Large intestine (tissue), 3 donors: ENCODE results near the gene TUBGCP3. TPM values are rescaled to one million over a fixed set of nuclear protein-coding genes. Genes with fewer than 3 reads are reported as not detected.
A peak's percentile ranks its signal among the peaks of the same experiment; 100 is the strongest.

Experiments
- DNase-seq, 2 donors: peaks; one replicate each; pipeline versions ENCODE4 v3.0.0 to v3.0.0-alpha.2; 2013
- H3K27ac ChIP-seq: one replicate; pipeline ENCODE4 v1.5.1; 2013; ENCODE audit warnings: low read length
- H3K27me3 ChIP-seq: 2 replicates; pipeline ENCODE4 v1.6.1; 2013; ENCODE audit warnings: low read length; ENCODE audit not compliant: control insufficient read depth, insufficient read depth
- H3K36me3 ChIP-seq: 2 replicates; pipeline ENCODE4 v1.6.1; 2013; ENCODE audit warnings: low read length; ENCODE audit not compliant: control insufficient read depth, insufficient read depth
- H3K4me1 ChIP-seq: one replicate; pipeline ENCODE4 v1.6.1; 2013; ENCODE audit warnings: low read length; ENCODE audit not compliant: control insufficient read depth, insufficient read depth
- H3K4me3 ChIP-seq: one replicate; pipeline ENCODE4 v1.5.1; 2013; ENCODE audit warnings: low read length
- H3K9me3 ChIP-seq: one replicate; pipeline ENCODE4 v1.6.1; 2013; ENCODE audit warnings: mild to moderate bottlenecking, low read depth, low read length, moderate library complexity; ENCODE audit not compliant: control insufficient read depth
- WGBS: methylation state at CpG from one replicate; pipeline ENCODE4 v1.1.5; 2013; ENCODE audit warnings: low lambda C conversion rate; ENCODE audit not compliant: insufficient coverage; 5-methylcytosine and 5-hydroxymethylcytosine counted together
- polyA plus RNA-seq: library from polyadenylated mRNA; unstranded; fragments of 120-200 nt; gene quantifications from one replicate; pipeline ENCODE4 v1.2.1, GENCODE V29; 2013

The TUBGCP3 gene
- polyA plus RNA-seq, 1 donor = 23.5 TPM

DNA sequence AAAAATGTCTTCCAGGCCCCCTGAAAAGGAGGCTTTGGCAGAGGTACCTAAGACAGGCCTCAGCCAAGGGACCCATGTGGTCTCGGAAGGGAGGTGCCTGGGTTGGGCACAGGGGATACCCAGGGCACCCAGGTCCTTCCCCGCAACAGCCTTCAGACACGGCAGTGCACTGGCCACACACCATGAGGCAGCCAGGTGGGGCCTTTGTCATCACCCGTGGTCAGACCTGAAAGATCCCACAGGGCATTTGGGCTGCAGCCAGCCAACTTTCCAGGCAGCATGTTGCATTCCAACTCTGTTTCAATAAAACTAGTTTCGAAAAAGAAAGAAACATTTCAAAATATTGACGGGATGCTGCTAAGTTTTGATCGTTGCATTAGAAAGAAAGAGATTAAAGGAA is 4.7 kb upstream of the TUBGCP3 start:
- DNase-seq = no peak
- no peaks in the 10 kb centered on the region for H3K9me3 ChIP-seq
- 100% methylated on average over 3 of the region's 7 CpGs for WGBS
- no peak overlapping the region for H3K4me3 ChIP-seq
- H3K27ac ChIP-seq = no peak overlapping the region
- no peaks in the 10 kb centered on the region for H3K36me3 ChIP-seq
- H3K27me3 ChIP-seq = no peaks in the 10 kb centered on the region
- no peaks in the 10 kb centered on the region for H3K4me1 ChIP-seq

DNA sequence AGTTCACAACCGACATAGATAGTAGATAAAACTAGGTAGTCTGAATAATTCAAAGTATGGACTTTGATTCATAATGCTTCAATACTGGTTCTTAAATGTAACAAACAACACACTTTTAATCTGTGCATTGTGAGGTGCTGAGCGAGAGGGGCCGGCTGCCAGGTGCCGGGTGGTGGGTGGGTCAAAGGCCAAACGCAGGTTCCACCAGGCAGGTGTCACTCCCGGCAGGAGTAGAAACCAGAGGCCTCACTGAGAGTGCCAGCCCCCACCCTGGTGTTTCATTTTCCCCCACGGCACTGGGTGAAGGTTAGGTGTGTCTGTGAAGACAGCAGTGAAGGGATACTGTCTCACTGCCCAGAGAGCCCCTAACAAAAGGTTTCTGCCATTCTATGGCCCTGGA is 4.2 kb upstream of the TUBGCP3 start:
- H3K27ac ChIP-seq = no peak overlapping the region
- H3K27me3 ChIP-seq = no peaks in the 10 kb centered on the region
- 71% methylated on average over 1 of the region's 7 CpGs for WGBS
- no peaks in the 10 kb centered on the region for H3K4me1 ChIP-seq
- H3K9me3 ChIP-seq = no peaks in the 10 kb centered on the region
- no peak for DNase-seq
- no peaks in the 10 kb centered on the region for H3K36me3 ChIP-seq
- H3K4me3 ChIP-seq = no peak overlapping the region

DNA sequence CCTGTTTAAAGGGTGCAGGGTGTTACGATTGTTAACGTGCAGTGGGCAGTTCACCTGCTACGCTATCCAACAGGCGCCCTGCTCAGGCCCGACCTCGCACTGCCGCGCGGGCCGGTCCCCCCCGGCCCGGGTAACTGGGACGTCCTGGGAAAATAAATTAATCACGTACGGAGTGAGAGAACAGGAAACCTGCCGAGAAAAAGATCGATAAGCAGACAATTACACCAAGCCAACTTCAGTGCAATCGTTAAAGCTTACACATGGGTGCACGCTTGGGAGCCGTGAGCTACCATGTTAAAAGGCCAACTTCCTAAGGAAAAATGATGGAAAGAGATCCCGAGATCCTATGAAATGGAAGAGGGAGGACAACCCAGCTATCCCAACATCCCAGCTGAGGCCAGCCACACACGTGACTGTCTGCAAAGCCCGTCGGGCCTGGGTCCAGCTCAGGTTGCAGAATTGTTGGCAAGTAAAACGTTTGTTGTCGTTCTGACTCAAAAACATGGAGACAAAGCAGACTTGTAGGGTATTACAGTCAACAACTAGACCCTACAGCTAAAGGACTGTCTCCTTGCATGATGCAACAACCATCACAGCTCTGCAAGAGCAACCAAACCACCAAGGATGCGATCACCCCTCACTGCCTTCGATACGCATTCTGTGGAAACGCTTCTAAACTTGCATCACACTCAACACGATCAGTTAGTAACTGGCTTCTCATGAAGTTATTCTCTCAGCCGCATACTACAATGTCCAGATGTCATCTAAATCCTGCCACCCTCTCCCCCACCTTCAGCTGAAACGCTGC is 741 bp upstream of the TUBGCP3 start:
- 100% methylated on average over 3 of the region's 33 CpGs for WGBS
- H3K9me3 ChIP-seq = no peaks in the 10 kb centered on the region
- H3K4me3 ChIP-seq = peak overlapping the region; percentile 85
- H3K27ac ChIP-seq = peak overlapping the region; percentile 84
- no peaks in the 10 kb centered on the region for H3K27me3 ChIP-seq
- H3K4me1 ChIP-seq = no peaks in the 10 kb centered on the region
- no peak for DNase-seq
- H3K36me3 ChIP-seq = no peaks in the 10 kb centered on the region

- WGBS = 0% methylated on average over 1 of the region's 42 CpGs
- H3K27me3 ChIP-seq = no peaks in the 10 kb centered on the region
- H3K4me1 ChIP-seq = no peaks in the 10 kb centered on the region
Observed at GRCh38 chr13:112587212-112587763, 665 bp downstream of the TUBGCP3 start.

GRCh38 chr13:112586334-112586960 is 1.5 kb downstream of the TUBGCP3 start:
- Histone ChIP-seq H3K36me3 (peaks cover 5% of the 10 kb centered on the region), H3K9me3 (no peaks in the 10 kb centered on the region), H3K27me3 (no peaks in the 10 kb centered on the region), H3K4me1 (no peaks in the 10 kb centered on the region), H3K4me3 (no peak overlapping the region), H3K27ac (no peak overlapping the region)
- DNase-seq = no peak
- 80% methylated on average over 1 of the region's 6 CpGs for WGBS

More at GRCh38 chr13:112587212-112587763, 665 bp downstream of the TUBGCP3 start:
- DNase-seq = peak; percentile 79 to 88
- H3K9me3 ChIP-seq = no peaks in the 10 kb centered on the region
- peak overlapping the region; percentile 85 for H3K4me3 ChIP-seq
- peaks cover 3% of the 10 kb centered on the region for H3K36me3 ChIP-seq
- H3K27ac ChIP-seq = peak overlapping the region; percentile 95

- 92% methylated on average over 5 of the region's 11 CpGs for WGBS
- peaks cover 4% of the 10 kb centered on the region for H3K4me1 ChIP-seq
Observed at GRCh38 chr13:112583592-112584277, 4.2 kb downstream of the TUBGCP3 start.

DNA sequence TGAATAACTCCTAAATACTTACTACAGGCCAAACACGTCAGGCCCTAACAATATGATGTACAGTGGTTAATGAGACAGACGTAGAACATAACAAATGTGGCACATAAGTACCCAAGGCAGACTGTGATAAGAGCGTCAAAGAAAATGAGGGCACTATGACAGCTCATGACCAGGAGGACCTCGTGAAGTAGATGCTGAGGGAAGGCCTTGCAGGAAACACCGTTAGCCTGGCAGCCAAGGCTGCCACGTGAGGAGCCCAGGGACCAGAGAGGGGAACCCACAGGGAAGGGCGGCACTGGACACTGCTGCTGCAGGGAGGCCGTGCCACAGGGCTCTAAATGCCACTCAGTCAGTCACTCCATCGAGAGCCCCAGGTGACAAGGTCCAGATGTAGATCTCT is 5.7 kb downstream of the TUBGCP3 start:
- peaks cover 4% of the 10 kb centered on the region for H3K4me1 ChIP-seq
- no peak overlapping the region for H3K4me3 ChIP-seq
- WGBS = 100% methylated on average over 1 of the region's 9 CpGs
- peaks cover 3% of the 10 kb centered on the region for H3K9me3 ChIP-seq
- no peak overlapping the region for H3K27ac ChIP-seq
- no peak for DNase-seq
- no peaks in the 10 kb centered on the region for H3K27me3 ChIP-seq
- H3K36me3 ChIP-seq = peaks cover 5% of the 10 kb centered on the region

More at GRCh38 chr13:112583592-112584277, 4.2 kb downstream of the TUBGCP3 start:
- peaks cover 5% of the 10 kb centered on the region for H3K36me3 ChIP-seq
- no peak for DNase-seq
- H3K9me3 ChIP-seq = peaks cover 3% of the 10 kb centered on the region
- H3K4me3 ChIP-seq = no peak overlapping the region
- no peaks in the 10 kb centered on the region for H3K27me3 ChIP-seq
- no peak overlapping the region for H3K27ac ChIP-seq

DNA sequence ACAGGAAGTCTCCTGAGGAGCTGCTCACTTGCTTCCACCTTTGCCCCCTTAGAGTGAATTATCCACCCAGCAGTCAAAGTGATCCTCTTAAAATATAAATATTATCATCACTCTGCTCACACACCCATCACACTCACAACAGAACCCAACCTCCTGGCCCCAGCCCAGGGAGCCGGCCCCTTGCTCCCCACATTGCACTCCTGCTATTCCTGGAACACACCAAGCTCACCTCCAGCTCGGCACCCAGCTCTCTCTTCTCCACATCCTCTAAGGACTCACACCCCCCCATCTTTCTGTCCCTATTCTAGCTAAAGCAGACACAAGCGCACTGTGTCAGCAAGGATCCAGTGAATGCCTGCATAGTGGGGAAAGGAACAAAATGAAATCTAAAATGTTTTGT is 7.0 kb downstream of the TUBGCP3 start:
- no CpG with 5 or more reads among the region's 3 CpGs for WGBS
- H3K27me3 ChIP-seq = no peaks in the 10 kb centered on the region
- peaks cover 4% of the 10 kb centered on the region for H3K4me1 ChIP-seq
- peaks cover 3% of the 10 kb centered on the region for H3K9me3 ChIP-seq
- no peak overlapping the region for H3K27ac ChIP-seq
- no peak overlapping the region for H3K4me3 ChIP-seq
- DNase-seq = no peak
- peaks cover 5% of the 10 kb centered on the region for H3K36me3 ChIP-seq

GRCh38 chr13:112580211-112580610 is 7.7 kb downstream of the TUBGCP3 start:
- Histone ChIP-seq H3K27ac (no peak overlapping the region), H3K27me3 (no peaks in the 10 kb centered on the region), H3K4me3 (no peak overlapping the region), H3K9me3 (peaks cover 3% of the 10 kb centered on the region), H3K36me3 (peaks cover 5% of the 10 kb centered on the region), H3K4me1 (peaks cover 4% of the 10 kb centered on the region)
- DNase-seq = no peak
- no CpG with 5 or more reads among the region's 2 CpGs for WGBS

DNA sequence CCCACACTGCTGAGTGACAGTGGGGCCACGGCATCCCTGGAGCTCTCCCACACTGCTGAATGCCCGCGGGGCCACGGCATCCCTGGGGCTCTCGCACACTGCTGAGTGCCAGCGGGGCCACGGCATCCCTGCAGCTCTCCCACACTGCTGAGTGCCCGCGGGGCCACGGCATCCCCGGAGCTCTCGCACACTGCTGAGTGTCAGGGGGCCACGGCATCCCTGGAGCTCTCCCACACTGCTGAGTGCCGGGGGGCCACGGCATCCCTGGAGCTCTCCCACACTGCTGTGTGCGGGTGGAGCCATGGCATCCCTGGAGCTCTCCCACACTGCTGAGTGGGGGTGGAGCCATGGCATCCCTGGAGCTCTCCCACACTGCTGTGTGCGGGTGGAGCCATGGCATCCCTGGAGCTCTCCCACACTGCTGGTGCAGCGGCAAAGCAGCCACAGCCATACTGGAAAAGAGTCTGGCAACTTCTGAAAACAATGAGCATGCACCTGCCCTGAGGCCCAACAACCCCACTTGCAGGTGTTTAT is 8.6 kb downstream of the TUBGCP3 start:
- no peak overlapping the region for H3K27ac ChIP-seq
- H3K36me3 ChIP-seq = peaks cover 5% of the 10 kb centered on the region
- peaks cover 4% of the 10 kb centered on the region for H3K4me1 ChIP-seq
- WGBS = no CpG with 5 or more reads among the region's 18 CpGs
- no peaks in the 10 kb centered on the region for H3K27me3 ChIP-seq
- peaks cover 3% of the 10 kb centered on the region for H3K9me3 ChIP-seq
- DNase-seq = no peak
- no peak overlapping the region for H3K4me3 ChIP-seq
